HEK293 (cell line): ENCODE data around the gene TLCD3A.

Source experiments
- CTCF ChIP-seq: fragments of 450-650 bp; formaldehyde crosslinking; IDR thresholded peaks from 2 replicates; pipeline ENCODE4 v1.5.1; 2016; ENCODE audit warnings: missing biosample characterization, missing genetic modification characterization
- PBX3 ChIP-seq: sonication (generic); formaldehyde crosslinking; IDR thresholded peaks from 2 replicates; pipeline ENCODE4 v1.8.1; 2022; ENCODE audit warnings: mild to moderate bottlenecking, moderate library complexity, missing genetic modification reagents
- PRDM6 ChIP-seq: fragments of 450-650 bp; formaldehyde crosslinking; IDR thresholded peaks from 2 replicates; pipeline ENCODE4 v1.5.1; 2017; ENCODE audit warnings: missing biosample characterization, missing genetic modification characterization
- ZNF26 ChIP-seq: fragments of 450-650 bp; formaldehyde crosslinking; IDR thresholded peaks from 2 replicates; pipeline ENCODE4 v1.5.1; 2016; ENCODE audit warnings: missing biosample characterization, missing genetic modification characterization
- ZNF274 ChIP-seq, 2 experiments: fragments of 200-500 bp in 1 of 2; fragments of 450-650 bp in 1 of 2; sonication (Bioruptor generic) in 1 of 2; formaldehyde crosslinking in 1 of 2; IDR thresholded peaks; 2 replicates each; pipeline versions ENCODE4 v1.5.1 to v1.6.1; 2014 to 2016; ENCODE audit warnings: borderline replicate concordance in 1 of 2, inconsistent platforms in 1 of 2, low read length in 1 of 2, missing biosample characterization in 1 of 2, missing genetic modification characterization in 1 of 2
- ZNF610 ChIP-seq: fragments of 450-650 bp; formaldehyde crosslinking; IDR thresholded peaks from 2 replicates; pipeline ENCODE4 v1.5.1; 2016; ENCODE audit warnings: missing biosample characterization, missing genetic modification characterization, borderline replicate concordance
- ZNF792 ChIP-seq: fragments of 450-650 bp; formaldehyde crosslinking; IDR thresholded peaks from 2 replicates; pipeline ENCODE4 v1.5.1; 2016; ENCODE audit warnings: missing biosample characterization, missing genetic modification characterization
- ZSCAN4 ChIP-seq: fragments of 450-650 bp; formaldehyde crosslinking; IDR thresholded peaks from 2 replicates; pipeline ENCODE4 v1.5.1; 2017; ENCODE audit warnings: missing biosample characterization, missing genetic modification characterization

DNA sequence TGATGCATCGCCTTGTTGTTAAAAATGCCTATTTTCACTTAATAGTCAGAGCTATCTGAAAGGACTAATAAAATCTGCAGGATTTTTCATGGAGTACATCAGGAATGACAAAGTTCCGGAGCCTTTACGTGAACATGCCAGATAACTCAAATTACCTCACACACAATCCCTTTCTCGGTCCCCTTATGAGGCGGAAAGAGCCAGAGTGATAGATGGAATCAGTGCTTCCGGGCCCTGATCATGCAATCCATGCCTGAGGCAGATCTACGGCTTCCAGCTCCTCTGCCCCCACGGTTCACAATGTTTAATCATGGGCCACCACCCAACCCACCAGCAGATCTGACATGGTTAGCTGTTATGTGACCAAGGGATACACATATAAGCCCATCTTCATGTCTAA, 34.7 kb upstream of the TLCD3A start:
- no peak for TF ChIP-seq PRDM6 (tag by site-specific recombination)
- no peak for TF ChIP-seq PBX3 (CRISPR knock-in tag)
- no peak for TF ChIP-seq CTCF (tag by site-specific recombination)
- TF ChIP-seq ZNF610 (tag by site-specific recombination) = no peak
- no peak for TF ChIP-seq ZNF792 (tag by site-specific recombination)
- TF ChIP-seq ZNF26 = no peak
- no peak for TF ChIP-seq ZSCAN4 (tag by site-specific recombination)
- no peak for TF ChIP-seq ZNF274 (IDR thresholded peaks at IDR 0.05; ENCODE audit: low read length)
- no peak for TF ChIP-seq ZNF274 (tag by site-specific recombination; IDR thresholded peaks at IDR 0.05; ENCODE audit: borderline replicate concordance)
